WTC11 (cell line): ENCODE results near the gene ITGA3. TPM values are rescaled to one million over a fixed set of nuclear protein-coding genes. Genes with fewer than 3 reads are reported as not detected.
A peak's percentile ranks its signal among the peaks of the same experiment; 100 is the strongest.

ENCODE experiments used
- ATAC-seq: fragments of 200-7000 bp; cut with Tn5 transposase; 2 replicates; pipeline ENCODE4 v1.10.0; 2021; ENCODE audit warnings: mild to moderate bottlenecking, moderate library complexity
- CTCF ChIA-PET: fragments of 300-600 bp; sonication (Branson Sonifier 250); formaldehyde crosslinking; loops from one replicate; lab custom pipeline; 2021; ENCODE audit warnings: antibody characterized with exemption; lab: Charles Lee
- POLR2A ChIA-PET: fragments of 350-600 bp; sonication (Branson Sonifier 250); formaldehyde crosslinking; loops from one replicate; lab custom pipeline; 2021; ENCODE audit warnings: antibody characterized with exemption; lab: Charles Lee
- DNase-seq: peaks from one replicate; pipeline ENCODE4 v3.0.0; 2021; ENCODE audit warnings: low spot score
- H3K27ac Mint-ChIP-seq: 2 replicates; pipeline ENCODE4 v1.8.0; 2021; ENCODE audit warnings: mixed read lengths
- H3K27me3 Mint-ChIP-seq: 2 replicates; pipeline ENCODE4 v1.8.0; 2021; ENCODE audit warnings: low read depth, mild to moderate bottlenecking, moderate library complexity, mixed read lengths
- H3K36me3 Mint-ChIP-seq: 2 replicates; pipeline ENCODE4 v1.8.0; 2021; ENCODE audit warnings: mixed read lengths
- H3K4me1 Mint-ChIP-seq: 2 replicates; pipeline ENCODE4 v1.8.0; 2022; ENCODE audit warnings: mixed read lengths
- H3K4me3 Mint-ChIP-seq: 2 replicates; pipeline ENCODE4 v1.8.0; 2021; ENCODE audit warnings: mild to moderate bottlenecking, moderate library complexity, mixed read lengths
- H3K9me3 Mint-ChIP-seq: 2 replicates; pipeline ENCODE4 v1.8.0; 2021; ENCODE audit warnings: mixed read lengths
- CBFB ChIP-seq: sonication (generic); formaldehyde crosslinking; IDR thresholded peaks from 2 replicates; pipeline ENCODE4 v1.8.1; 2022; ENCODE audit warnings: mild to moderate bottlenecking, low read depth, missing genetic modification reagents
- CREB1 ChIP-seq: sonication (generic); formaldehyde crosslinking; IDR thresholded peaks from 2 replicates; pipeline ENCODE4 v1.8.0; 2023; ENCODE audit warnings: mild to moderate bottlenecking, missing genetic modification reagents
- EMX1 ChIP-seq: fragments of 250-450 bp; sonication (Bioruptor Pico); IDR thresholded peaks from 2 replicates; pipeline ENCODE4 v1.8.0; 2021; ENCODE audit warnings: mild to moderate bottlenecking
- GRHL2 ChIP-seq: fragments of 250-450 bp; sonication (Bioruptor Pico); IDR thresholded peaks from 2 replicates; pipeline ENCODE4 v1.8.0; 2022; ENCODE audit warnings: mild to moderate bottlenecking, moderate library complexity; ENCODE audit not compliant: insufficient replicate concordance, severe bottlenecking
- NFATC4 ChIP-seq: fragments of 250-450 bp; sonication (Bioruptor Pico); IDR thresholded peaks from 2 replicates; pipeline ENCODE4 v1.9.0; 2021; ENCODE audit warnings: mild to moderate bottlenecking
- ZNF671 ChIP-seq: fragments of 250-450 bp; sonication (Bioruptor Pico); IDR thresholded peaks from 2 replicates; pipeline ENCODE4 v1.8.0; 2021; ENCODE audit warnings: mild to moderate bottlenecking
- total RNA-seq: library from RNA; stranded (reverse); gene quantifications from 3 replicates; pipeline ENCODE4 v1.2.3, GENCODE V29; 2021
- TF ChIP-seq, protein P1 (sequence below): sonication (generic); formaldehyde crosslinking; IDR thresholded peaks from 2 replicates; pipeline ENCODE4 v1.8.0; 2022; ENCODE audit warnings: mild to moderate bottlenecking, missing genetic modification reagents
- TF ChIP-seq, protein P2 (sequence below): sonication (generic); formaldehyde crosslinking; IDR thresholded peaks from 2 replicates; pipeline ENCODE4 v1.8.1; 2023; ENCODE audit warnings: mild to moderate bottlenecking, missing genetic modification reagents, moderate library complexity
- TF ChIP-seq, protein P3 (sequence below): sonication (generic); formaldehyde crosslinking; IDR thresholded peaks from 2 replicates; pipeline ENCODE4 v1.8.0; 2022; ENCODE audit warnings: mild to moderate bottlenecking, missing genetic modification reagents
- TF ChIP-seq, protein P4 (sequence below): sonication (generic); formaldehyde crosslinking; IDR thresholded peaks from 2 replicates; pipeline ENCODE4 v1.8.1; 2022; ENCODE audit warnings: mild to moderate bottlenecking, missing genetic modification reagents, moderate library complexity, borderline replicate concordance
- TF ChIP-seq, protein P5 (sequence below): sonication (generic); formaldehyde crosslinking; IDR thresholded peaks from 2 replicates; pipeline ENCODE4 v1.8.0; 2023; ENCODE audit warnings: missing genetic modification reagents

Gene ITGA3
- total RNA-seq, 1 experiment from 2014 or later: 35.3 TPM

GRCh38 chr17:50063561-50064252, 7.8 kb downstream of the ITGA3 start:
- ATAC-seq (no peak), DNase-seq (no peak)
- Mint-ChIP-seq H3K4me1 (peaks cover 7% of the 10 kb centered on the region), H3K9me3 (no peaks in the 10 kb centered on the region), H3K36me3 (peaks cover 7% of the 10 kb centered on the region; the same call in 1 of the 2 replicates), H3K4me3 (no peak overlapping the region), H3K27me3 (no peaks in the 10 kb centered on the region), H3K27ac (no peak overlapping the region)
- POLR2A ChIA-PET: interaction anchor here (0.6 kb wide), 1 partner anchor 31 kb away, joined by 3 read pairs; the partner anchor contains the start of gene PDK2
- TF ChIP-seq, protein P1, sequence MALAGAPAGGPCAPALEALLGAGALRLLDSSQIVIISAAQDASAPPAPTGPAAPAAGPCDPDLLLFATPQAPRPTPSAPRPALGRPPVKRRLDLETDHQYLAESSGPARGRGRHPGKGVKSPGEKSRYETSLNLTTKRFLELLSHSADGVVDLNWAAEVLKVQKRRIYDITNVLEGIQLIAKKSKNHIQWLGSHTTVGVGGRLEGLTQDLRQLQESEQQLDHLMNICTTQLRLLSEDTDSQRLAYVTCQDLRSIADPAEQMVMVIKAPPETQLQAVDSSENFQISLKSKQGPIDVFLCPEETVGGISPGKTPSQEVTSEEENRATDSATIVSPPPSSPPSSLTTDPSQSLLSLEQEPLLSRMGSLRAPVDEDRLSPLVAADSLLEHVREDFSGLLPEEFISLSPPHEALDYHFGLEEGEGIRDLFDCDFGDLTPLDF (CRISPR knock-in tag): no peak
- TF ChIP-seq ZNF671 (CRISPR knock-in tag) (no peak), CBFB (no peak), EMX1 (no peak), GRHL2 (CRISPR knock-in tag) (no peak)
- TF ChIP-seq, protein P2, sequence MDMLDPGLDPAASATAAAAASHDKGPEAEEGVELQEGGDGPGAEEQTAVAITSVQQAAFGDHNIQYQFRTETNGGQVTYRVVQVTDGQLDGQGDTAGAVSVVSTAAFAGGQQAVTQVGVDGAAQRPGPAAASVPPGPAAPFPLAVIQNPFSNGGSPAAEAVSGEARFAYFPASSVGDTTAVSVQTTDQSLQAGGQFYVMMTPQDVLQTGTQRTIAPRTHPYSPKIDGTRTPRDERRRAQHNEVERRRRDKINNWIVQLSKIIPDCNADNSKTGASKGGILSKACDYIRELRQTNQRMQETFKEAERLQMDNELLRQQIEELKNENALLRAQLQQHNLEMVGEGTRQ: no peak
- CTCF ChIA-PET: interaction anchor here (0.7 to 1.7 kb wide), 4 partner anchors 7 to 67 kb away, joined by 3 to 12 read pairs (median 5); partner anchors contain the start of gene ITGA3

DNA sequence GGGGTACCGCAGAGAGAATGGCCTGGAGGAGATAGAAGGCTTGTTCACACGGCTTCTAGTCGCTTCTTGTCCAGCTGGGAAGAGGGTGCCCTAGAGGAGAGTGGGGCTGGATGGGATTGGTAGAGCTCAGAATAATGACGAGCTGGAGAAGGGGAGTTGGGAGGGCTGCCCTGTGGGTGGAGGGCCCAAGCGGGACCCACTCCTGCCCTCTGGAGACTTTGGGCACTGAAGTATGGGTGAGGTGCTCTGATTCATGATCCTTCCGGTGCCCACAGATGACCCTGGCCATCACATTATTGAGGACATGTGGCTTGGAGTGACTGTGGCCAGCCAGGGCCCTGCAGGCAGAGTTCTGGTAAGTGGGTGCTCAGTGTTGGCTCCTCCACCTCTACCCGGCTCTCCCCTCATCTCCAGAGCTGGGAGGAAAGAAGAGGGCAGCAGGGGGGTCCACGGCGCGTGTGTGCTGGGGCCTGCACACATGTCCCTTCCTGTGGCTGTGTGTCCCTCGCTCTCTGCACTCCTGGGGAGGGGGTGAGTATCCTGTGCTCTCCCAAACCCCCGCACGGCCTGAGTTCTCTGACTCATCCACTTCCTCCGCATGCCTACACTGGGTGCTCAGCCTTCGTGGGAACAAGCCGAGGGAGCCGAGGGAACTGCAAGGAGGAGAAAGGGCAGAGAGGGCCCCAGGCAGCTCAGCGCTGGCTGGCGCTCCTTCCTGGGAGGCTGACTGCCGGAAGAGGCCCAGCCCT, 8.5 kb downstream of the ITGA3 start:
- Mint-ChIP-seq H3K4me1 (peaks cover 5% of the 10 kb centered on the region), H3K27ac (peak overlapping the region; percentile 27; the same call in 1 of the 2 replicates), H3K9me3 (no peaks in the 10 kb centered on the region), H3K36me3 (peaks cover 7% of the 10 kb centered on the region; the same call in 1 of the 2 replicates), H3K27me3 (no peaks in the 10 kb centered on the region), H3K4me3 (no peak overlapping the region)
- ATAC-seq (peak; percentile 61), DNase-seq (no peak)
- CTCF ChIA-PET: interaction anchor here (0.7 to 1.7 kb wide), 5 partner anchors 8 to 68 kb away, joined by 3 to 12 read pairs (median 3); partner anchors contain the start of gene ITGA3
- POLR2A ChIA-PET: no interaction called here
- TF ChIP-seq, protein P2: no peak
- TF ChIP-seq, protein P3, sequence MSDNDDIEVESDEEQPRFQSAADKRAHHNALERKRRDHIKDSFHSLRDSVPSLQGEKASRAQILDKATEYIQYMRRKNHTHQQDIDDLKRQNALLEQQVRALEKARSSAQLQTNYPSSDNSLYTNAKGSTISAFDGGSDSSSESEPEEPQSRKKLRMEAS (CRISPR knock-in tag): no peak

DNA sequence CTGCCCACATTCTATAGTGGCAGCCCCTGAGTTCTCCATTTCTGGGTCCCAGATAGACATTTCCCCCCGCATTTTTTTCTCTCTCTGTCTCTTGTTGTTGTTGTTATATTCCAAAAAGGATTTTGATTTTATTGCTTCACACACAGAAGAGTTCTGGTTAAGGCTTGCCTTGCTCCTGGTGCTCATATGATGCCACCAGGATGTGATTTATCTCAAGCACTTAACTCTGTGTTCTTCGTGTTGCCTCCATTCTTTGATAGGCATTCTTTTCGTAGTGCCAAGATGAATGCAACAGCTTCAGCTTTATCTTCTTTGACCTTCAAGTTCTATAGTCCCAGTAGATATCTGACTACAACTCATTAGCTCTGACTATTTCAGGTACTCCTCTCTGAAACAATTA, 9.1 kb downstream of the ITGA3 start:
- H3K4me3 Mint-ChIP-seq: no peak overlapping the region
- DNase-seq (no peak), ATAC-seq (no peak)
- H3K27ac Mint-ChIP-seq: 0 out of 2 replicates have a peak overlapping the region, but pooled peaks have one; percentile 6
- H3K36me3 Mint-ChIP-seq: peaks cover 11% of the 10 kb centered on the region; the same call in 1 of the 2 replicates
- H3K9me3 Mint-ChIP-seq: no peaks in the 10 kb centered on the region
- ChIA-PET CTCF (interaction anchor here (0.9 to 1.7 kb wide), 5 partner anchors 9 to 68 kb away, joined by 3 to 12 read pairs (median 3); partner anchors contain the start of gene ITGA3), POLR2A (no interaction called here)
- H3K27me3 Mint-ChIP-seq: no peaks in the 10 kb centered on the region
- peaks cover 3% of the 10 kb centered on the region for H3K4me1 Mint-ChIP-seq
- TF ChIP-seq, protein P4, sequence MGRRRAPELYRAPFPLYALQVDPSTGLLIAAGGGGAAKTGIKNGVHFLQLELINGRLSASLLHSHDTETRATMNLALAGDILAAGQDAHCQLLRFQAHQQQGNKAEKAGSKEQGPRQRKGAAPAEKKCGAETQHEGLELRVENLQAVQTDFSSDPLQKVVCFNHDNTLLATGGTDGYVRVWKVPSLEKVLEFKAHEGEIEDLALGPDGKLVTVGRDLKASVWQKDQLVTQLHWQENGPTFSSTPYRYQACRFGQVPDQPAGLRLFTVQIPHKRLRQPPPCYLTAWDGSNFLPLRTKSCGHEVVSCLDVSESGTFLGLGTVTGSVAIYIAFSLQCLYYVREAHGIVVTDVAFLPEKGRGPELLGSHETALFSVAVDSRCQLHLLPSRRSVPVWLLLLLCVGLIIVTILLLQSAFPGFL (CRISPR knock-in tag): no peak
- TF ChIP-seq NFATC4 (CRISPR knock-in tag) (no peak), CREB1 (CRISPR knock-in tag) (no peak)
- TF ChIP-seq, protein P5, sequence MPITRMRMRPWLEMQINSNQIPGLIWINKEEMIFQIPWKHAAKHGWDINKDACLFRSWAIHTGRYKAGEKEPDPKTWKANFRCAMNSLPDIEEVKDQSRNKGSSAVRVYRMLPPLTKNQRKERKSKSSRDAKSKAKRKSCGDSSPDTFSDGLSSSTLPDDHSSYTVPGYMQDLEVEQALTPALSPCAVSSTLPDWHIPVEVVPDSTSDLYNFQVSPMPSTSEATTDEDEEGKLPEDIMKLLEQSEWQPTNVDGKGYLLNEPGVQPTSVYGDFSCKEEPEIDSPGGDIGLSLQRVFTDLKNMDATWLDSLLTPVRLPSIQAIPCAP (CRISPR knock-in tag): no peak
